Activated T-cell treated with anti-CD3 and anti-CD28 coated beads, Interleukin-2, amount 50 U/mL, for 24 hours (primary cell): ENCODE measurements around the gene GNAL.

Source experiments
- DNase-seq: peaks from one replicate; pipeline ENCODE4 v3.0.0-alpha.2; 2020
- H3K27ac Mint-ChIP-seq: 2 replicates; pipeline ENCODE4 v1.8.0; 2020; ENCODE audit warnings: mild to moderate bottlenecking, mixed read lengths
- H3K27me3 Mint-ChIP-seq: 2 replicates; pipeline ENCODE4 v1.8.0; 2020; ENCODE audit warnings: mixed read lengths
- H3K36me3 Mint-ChIP-seq: 2 replicates; pipeline ENCODE4 v1.8.0; 2020; ENCODE audit warnings: low read depth, mixed read lengths
- H3K4me1 Mint-ChIP-seq: 2 replicates; pipeline ENCODE4 v1.8.0; 2020; ENCODE audit warnings: low read depth, mixed read lengths
- H3K4me3 Mint-ChIP-seq: 2 replicates; pipeline ENCODE4 v1.8.0; 2020; ENCODE audit warnings: mild to moderate bottlenecking, moderate library complexity, mixed read lengths
- H3K9me3 Mint-ChIP-seq: 2 replicates; pipeline ENCODE4 v1.8.0; 2020; ENCODE audit warnings: mixed read lengths

Gene GNAL

GRCh38 chr18:11664286-11664685 lies 24.8 kb upstream of the GNAL start:
- H3K36me3 Mint-ChIP-seq: no peaks in the 10 kb centered on the region

GRCh38 chr18:11665146-11665545 lies 23.9 kb upstream of the GNAL start:
- H3K4me3 Mint-ChIP-seq: no peak overlapping the region
- H3K36me3 Mint-ChIP-seq: no peaks in the 10 kb centered on the region
- no peak for DNase-seq
- no peak overlapping the region for H3K27ac Mint-ChIP-seq
- no peaks in the 10 kb centered on the region for H3K9me3 Mint-ChIP-seq
- no peaks in the 10 kb centered on the region for H3K27me3 Mint-ChIP-seq
- H3K4me1 Mint-ChIP-seq: no peaks in the 10 kb centered on the region

More at GRCh38 chr18:11664286-11664685, 24.8 kb upstream of the GNAL start:
- no peak for DNase-seq
- Mint-ChIP-seq H3K4me1 (no peaks in the 10 kb centered on the region), H3K27me3 (no peaks in the 10 kb centered on the region), H3K27ac (no peak overlapping the region), H3K9me3 (no peaks in the 10 kb centered on the region), H3K4me3 (no peak overlapping the region)

DNA sequence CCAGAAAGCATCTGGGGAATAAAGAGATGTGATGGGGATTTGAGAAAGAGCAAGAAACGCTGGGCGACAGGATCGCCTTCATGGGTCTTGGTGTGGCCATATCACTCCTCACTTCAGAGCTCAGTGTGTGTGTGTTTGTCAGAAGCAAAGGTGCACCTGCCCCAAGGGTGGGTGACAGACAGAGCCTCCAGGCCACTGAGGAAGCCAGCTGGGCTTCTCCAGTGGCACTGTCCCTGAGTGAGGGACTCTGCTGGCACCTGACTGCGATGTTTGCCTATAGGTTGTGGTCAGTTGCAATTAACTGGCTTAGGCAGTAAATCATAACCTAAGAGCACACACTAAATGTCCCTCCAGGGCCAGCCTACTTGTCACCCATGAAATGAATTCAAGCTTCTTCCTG lies 23.5 kb upstream of the GNAL start:
- no peaks in the 10 kb centered on the region for H3K9me3 Mint-ChIP-seq
- H3K4me3 Mint-ChIP-seq: no peak overlapping the region
- no peaks in the 10 kb centered on the region for H3K4me1 Mint-ChIP-seq
- DNase-seq: no peak
- no peaks in the 10 kb centered on the region for H3K27me3 Mint-ChIP-seq
- no peaks in the 10 kb centered on the region for H3K36me3 Mint-ChIP-seq
- H3K27ac Mint-ChIP-seq: no peak overlapping the region

- Mint-ChIP-seq H3K9me3 (no peaks in the 10 kb centered on the region), H3K36me3 (no peaks in the 10 kb centered on the region), H3K4me3 (no peak overlapping the region), H3K27me3 (peaks cover 2% of the 10 kb centered on the region), H3K4me1 (no peaks in the 10 kb centered on the region), H3K27ac (no peak overlapping the region)
- no peak for DNase-seq
These were observed 22.9 kb upstream of the GNAL start for GRCh38 chr18:11666176-11666575.

DNA sequence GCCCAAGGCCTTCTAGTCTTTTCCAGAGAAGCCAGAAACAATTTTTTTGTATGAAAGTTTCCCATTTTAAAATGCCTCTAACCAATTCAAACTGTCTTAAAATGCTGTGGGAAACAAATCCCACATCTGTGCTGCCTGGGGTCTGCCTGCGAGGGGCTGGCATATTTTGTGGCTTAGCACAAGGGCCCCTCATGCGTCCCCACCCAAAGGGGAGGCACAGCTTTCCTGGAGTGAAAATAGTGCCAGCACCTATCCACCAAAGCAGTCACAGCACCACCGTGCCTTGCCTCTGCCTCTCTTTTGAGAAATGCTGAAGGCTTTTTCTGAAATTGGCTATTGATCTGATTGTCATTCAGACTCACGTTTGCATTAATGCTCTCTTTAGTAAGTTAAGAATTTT lies 22.2 kb upstream of the GNAL start:
- DNase-seq: no peak
- Mint-ChIP-seq H3K27me3 (peaks cover 8% of the 10 kb centered on the region), H3K27ac (no peak overlapping the region), H3K9me3 (no peaks in the 10 kb centered on the region), H3K36me3 (no peaks in the 10 kb centered on the region), H3K4me3 (no peak overlapping the region), H3K4me1 (no peaks in the 10 kb centered on the region)

DNA sequence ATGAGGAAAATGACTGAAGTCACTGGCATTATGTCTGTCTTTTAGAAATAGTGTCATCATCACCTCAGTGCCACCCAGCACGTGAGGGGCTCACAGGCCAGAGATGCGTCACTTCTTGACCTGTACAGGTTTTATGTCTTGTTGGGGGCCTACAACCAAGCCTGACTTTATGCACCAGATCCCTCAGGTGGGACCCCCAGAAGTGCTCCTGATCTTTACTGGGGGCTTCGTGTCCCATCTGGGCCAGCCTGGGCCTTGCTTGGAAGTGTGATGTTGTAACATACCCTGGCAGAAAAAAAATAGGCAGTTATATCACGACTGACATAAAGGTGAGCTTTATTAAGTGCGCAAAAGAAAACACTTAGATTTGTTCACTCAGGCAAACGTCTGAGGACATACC lies 21.5 kb upstream of the GNAL start:
- H3K4me1 Mint-ChIP-seq: no peaks in the 10 kb centered on the region
- no peak overlapping the region for H3K27ac Mint-ChIP-seq
- H3K9me3 Mint-ChIP-seq: no peaks in the 10 kb centered on the region
- H3K27me3 Mint-ChIP-seq: peaks cover 8% of the 10 kb centered on the region
- no peak overlapping the region for H3K4me3 Mint-ChIP-seq
- no peak for DNase-seq
- H3K36me3 Mint-ChIP-seq: no peaks in the 10 kb centered on the region

GRCh38 chr18:11668441-11669169 lies 20.5 kb upstream of the GNAL start:
- Mint-ChIP-seq H3K27ac (no peak overlapping the region), H3K27me3 (peaks cover 13% of the 10 kb centered on the region), H3K4me3 (no peak overlapping the region), H3K9me3 (no peaks in the 10 kb centered on the region), H3K4me1 (no peaks in the 10 kb centered on the region), H3K36me3 (no peaks in the 10 kb centered on the region)
- no peak for DNase-seq

DNA sequence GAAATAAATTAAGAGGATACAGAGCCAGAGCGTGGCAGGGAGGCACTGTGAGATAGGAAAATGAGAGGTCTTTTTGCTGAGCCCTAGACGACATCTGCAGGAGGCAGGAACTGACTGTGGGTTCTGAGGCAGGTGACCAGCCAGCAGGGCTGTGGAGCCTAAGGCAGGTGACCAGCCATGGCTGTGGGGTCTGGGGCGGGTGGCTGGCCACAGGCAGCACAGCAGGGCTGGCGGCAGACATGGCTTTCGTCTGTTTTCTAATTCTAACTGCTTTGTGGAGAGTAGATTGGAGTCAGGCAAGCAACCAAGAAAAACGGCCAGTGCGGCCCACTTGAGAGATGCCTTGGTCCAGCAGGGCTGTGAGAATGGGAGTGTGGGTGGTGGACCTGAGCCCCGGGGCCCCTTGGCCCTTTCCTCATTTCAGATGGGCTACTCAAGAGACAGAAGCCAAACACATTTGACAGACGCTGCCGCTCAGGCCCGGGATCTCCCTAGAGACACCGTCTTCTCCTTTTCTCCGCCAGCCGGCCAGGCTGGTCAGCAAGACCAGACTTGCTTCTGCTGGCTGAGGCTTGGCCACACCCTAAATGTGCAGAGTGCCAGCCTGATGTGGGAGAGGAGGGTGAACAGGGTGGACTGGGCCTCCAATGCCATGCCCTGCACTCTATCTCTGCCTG lies 19.7 kb upstream of the GNAL start:
- Mint-ChIP-seq H3K36me3 (no peaks in the 10 kb centered on the region), H3K27me3 (peaks cover 15% of the 10 kb centered on the region), H3K4me3 (no peak overlapping the region), H3K9me3 (no peaks in the 10 kb centered on the region), H3K27ac (no peak overlapping the region), H3K4me1 (no peaks in the 10 kb centered on the region)
- no peak for DNase-seq

DNA sequence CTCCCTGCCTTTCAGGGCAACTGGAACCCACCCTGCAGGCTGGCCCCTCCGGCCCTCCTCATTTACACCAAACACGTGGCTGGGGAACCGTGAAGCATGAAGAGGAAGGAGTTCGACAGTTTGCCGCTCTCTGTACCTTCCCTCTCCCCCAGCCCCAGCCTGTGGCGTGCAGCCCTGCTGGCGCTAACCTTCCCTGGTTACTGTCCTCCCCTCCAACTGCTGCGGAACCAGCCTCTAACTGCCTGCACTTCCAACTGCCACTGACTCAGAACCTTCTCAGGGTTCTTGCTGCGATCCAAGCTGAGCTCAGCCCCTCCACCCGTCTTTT lies 19.2 kb upstream of the GNAL start:
- H3K27me3 Mint-ChIP-seq: peaks cover 18% of the 10 kb centered on the region
- H3K27ac Mint-ChIP-seq: no peak overlapping the region
- H3K4me1 Mint-ChIP-seq: no peaks in the 10 kb centered on the region
- no peak for DNase-seq
- no peaks in the 10 kb centered on the region for H3K36me3 Mint-ChIP-seq
- H3K9me3 Mint-ChIP-seq: no peaks in the 10 kb centered on the region
- H3K4me3 Mint-ChIP-seq: no peak overlapping the region

DNA sequence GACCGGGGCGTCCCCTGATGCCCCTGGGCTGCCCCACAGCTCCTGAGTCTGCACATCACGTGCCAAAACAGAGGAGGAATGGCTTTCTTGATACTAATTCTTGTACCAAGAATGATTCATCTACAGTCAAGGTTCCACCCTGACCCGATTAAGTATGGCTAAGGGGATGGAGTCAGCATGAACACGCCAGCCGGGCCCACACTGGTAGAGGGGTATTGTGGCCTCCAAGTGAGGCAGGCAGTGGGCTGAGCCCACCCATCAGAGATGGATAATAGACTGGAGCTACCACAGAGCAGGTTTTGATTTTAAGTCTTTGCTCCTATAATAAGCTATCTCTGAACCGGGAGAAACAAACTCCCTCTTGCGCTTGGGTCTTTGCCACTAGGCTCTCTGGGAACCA lies 17.9 kb upstream of the GNAL start:
- Mint-ChIP-seq H3K27me3 (peaks cover 23% of the 10 kb centered on the region), H3K9me3 (no peaks in the 10 kb centered on the region), H3K4me3 (no peak overlapping the region), H3K27ac (no peak overlapping the region), H3K4me1 (no peaks in the 10 kb centered on the region), H3K36me3 (no peaks in the 10 kb centered on the region)
- DNase-seq: no peak

- DNase-seq: no peak
- Mint-ChIP-seq H3K36me3 (no peaks in the 10 kb centered on the region), H3K9me3 (no peaks in the 10 kb centered on the region), H3K27me3 (peaks cover 26% of the 10 kb centered on the region), H3K4me1 (no peaks in the 10 kb centered on the region), H3K27ac (no peak overlapping the region), H3K4me3 (no peak overlapping the region)
These were observed 16.9 kb upstream of the GNAL start for GRCh38 chr18:11672198-11672597.

- Mint-ChIP-seq H3K27ac (no peak overlapping the region), H3K9me3 (no peaks in the 10 kb centered on the region), H3K36me3 (no peaks in the 10 kb centered on the region), H3K27me3 (peaks cover 28% of the 10 kb centered on the region), H3K4me3 (no peak overlapping the region), H3K4me1 (no peaks in the 10 kb centered on the region)
- no peak for DNase-seq
These were observed 16.1 kb upstream of the GNAL start for GRCh38 chr18:11672846-11673454.

DNA sequence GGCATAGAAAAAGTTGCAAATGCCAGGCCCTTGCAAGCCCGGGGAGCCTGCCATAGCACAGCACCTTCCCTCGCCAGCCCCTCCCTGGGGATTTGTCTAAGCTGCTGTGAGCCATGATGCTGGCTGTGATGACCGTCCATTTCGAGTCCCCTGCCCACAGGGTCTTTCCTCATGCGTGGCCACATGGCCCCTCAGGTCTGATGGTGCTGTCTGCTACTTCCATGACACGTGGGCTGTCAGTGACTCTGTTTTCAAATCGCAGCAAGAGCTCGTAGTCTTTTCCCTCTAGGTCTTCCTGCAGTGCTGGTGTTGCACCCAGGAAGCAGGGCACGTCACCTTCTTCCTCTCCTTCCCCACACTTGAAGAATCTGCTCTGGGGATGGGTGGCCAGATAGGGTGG lies 15.5 kb upstream of the GNAL start:
- Mint-ChIP-seq H3K27ac (no peak overlapping the region), H3K36me3 (no peaks in the 10 kb centered on the region), H3K4me1 (no peaks in the 10 kb centered on the region), H3K9me3 (no peaks in the 10 kb centered on the region), H3K4me3 (no peak overlapping the region), H3K27me3 (peaks cover 31% of the 10 kb centered on the region)
- no peak for DNase-seq

- H3K36me3 Mint-ChIP-seq: no peaks in the 10 kb centered on the region
- no peaks in the 10 kb centered on the region for H3K4me1 Mint-ChIP-seq
- H3K9me3 Mint-ChIP-seq: no peaks in the 10 kb centered on the region
- H3K27me3 Mint-ChIP-seq: peaks cover 34% of the 10 kb centered on the region
- no peak overlapping the region for H3K4me3 Mint-ChIP-seq
- no peak overlapping the region for H3K27ac Mint-ChIP-seq
- no peak for DNase-seq
These were observed 14.9 kb upstream of the GNAL start for GRCh38 chr18:11674119-11674518.

- H3K4me1 Mint-ChIP-seq: no peaks in the 10 kb centered on the region
- no peak overlapping the region for H3K4me3 Mint-ChIP-seq
- peaks cover 35% of the 10 kb centered on the region for H3K27me3 Mint-ChIP-seq
- H3K27ac Mint-ChIP-seq: no peak overlapping the region
- H3K9me3 Mint-ChIP-seq: no peaks in the 10 kb centered on the region
- no peak for DNase-seq
- H3K36me3 Mint-ChIP-seq: no peaks in the 10 kb centered on the region
These were observed 12.7 kb upstream of the GNAL start for GRCh38 chr18:11676386-11676785.
